ENCODE results near the gene LRRC3C.

DNA sequence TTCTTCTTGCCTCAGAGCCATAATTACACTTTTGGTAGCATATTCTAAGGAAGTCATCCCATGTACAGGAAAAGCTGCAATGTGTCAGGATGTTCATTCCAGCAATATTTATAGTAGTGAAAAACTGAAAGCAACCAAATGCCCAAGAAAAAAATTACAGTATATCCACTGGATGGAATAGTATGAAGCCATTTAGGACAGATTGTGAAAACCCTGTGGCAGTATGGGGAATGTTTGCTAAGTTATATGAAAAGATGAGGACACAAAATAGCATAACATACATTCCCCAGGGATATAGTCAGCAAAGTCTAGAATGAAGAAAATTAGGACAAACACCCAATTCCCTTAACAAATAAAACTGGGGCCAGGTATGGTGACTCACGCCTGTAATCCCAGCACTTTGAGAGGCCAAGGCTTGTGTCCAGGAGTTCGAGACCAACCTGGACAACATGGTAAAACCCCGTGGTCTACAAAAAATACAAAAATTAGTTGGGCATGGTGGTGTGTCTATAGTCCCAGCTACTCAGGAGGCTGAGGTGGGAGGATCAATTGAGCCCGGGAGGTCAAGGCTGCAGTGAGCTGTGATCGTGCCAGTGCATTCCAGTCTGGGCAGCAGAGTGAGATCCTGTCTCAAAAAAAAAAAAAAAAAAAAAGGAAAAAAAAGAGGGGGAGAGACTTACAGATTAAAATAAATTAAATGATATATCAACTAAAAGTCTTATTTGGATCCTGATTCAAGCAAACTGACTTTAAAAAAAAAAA is 2.3 kb downstream of the LRRC3C start:
- TF ChIP-seq CTCF (IDR thresholded peaks at IDR 0.05; ENCODE audit: low read length) = no peak
- no peak for TF ChIP-seq EZH2phosphoT487 (IDR thresholded peaks at IDR 0.05; ENCODE audit: low read length)

Data from MM.1S (cell line).